ENCODE measurements around the gene DACH2. TPM values are rescaled to one million over a fixed set of nuclear protein-coding genes. Genes with fewer than 3 reads are reported as not detected.

Gene DACH2
- total RNA-seq, 4 donors from 2014 or later = 0.27 TPM; not detected in 3

DNA sequence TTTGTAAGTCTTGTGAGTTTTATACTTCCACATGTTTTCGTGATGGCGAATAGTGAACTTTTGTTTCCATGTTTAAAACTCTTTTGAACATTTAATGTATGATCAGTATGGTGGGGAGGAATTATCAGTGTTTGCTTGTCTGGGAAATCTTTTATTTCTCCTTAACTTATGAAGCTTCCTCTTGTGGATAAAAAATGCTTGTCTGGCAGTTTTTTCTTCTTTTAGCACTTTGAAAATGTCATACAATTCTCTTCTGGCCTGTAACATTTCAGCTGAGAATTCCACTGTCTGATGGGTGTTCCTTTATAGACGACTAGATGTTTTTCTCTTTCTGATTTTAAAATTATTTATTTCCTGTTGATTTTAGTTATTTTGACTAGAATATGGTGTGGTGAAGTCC lies 576.0 kb downstream of the DACH2 start:
- Histone ChIP-seq H3K27ac (no peak overlapping the region), H3K9me3 (no peaks in the 10 kb centered on the region), H3K27me3 (no peaks in the 10 kb centered on the region), H3K36me3 (no peaks in the 10 kb centered on the region), H3K4me1 (no peaks in the 10 kb centered on the region), H3K4me3 (no peak overlapping the region)
- TF ChIP-seq POLR2A (IDR thresholded peaks at IDR 0.05) (no peak), POLR2AphosphoS5 (IDR thresholded peaks at IDR 0.05) (no peak), EP300 (IDR thresholded peaks at IDR 0.05) (no peak)
- TF ChIP-seq, protein P1, sequence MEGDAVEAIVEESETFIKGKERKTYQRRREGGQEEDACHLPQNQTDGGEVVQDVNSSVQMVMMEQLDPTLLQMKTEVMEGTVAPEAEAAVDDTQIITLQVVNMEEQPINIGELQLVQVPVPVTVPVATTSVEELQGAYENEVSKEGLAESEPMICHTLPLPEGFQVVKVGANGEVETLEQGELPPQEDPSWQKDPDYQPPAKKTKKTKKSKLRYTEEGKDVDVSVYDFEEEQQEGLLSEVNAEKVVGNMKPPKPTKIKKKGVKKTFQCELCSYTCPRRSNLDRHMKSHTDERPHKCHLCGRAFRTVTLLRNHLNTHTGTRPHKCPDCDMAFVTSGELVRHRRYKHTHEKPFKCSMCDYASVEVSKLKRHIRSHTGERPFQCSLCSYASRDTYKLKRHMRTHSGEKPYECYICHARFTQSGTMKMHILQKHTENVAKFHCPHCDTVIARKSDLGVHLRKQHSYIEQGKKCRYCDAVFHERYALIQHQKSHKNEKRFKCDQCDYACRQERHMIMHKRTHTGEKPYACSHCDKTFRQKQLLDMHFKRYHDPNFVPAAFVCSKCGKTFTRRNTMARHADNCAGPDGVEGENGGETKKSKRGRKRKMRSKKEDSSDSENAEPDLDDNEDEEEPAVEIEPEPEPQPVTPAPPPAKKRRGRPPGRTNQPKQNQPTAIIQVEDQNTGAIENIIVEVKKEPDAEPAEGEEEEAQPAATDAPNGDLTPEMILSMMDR (IDR thresholded peaks at IDR 0.05) = no peak
- 60 to 74% methylated on average over 3 of the region's 3 CpGs for WGBS, 2 donors (ENCODE audit: low coverage in 1 of 2)
- ATAC-seq = no peak

- Histone ChIP-seq H3K4me1 (no peaks in the 10 kb centered on the region), H3K27me3 (no peaks in the 10 kb centered on the region), H3K36me3 (no peaks in the 10 kb centered on the region), H3K27ac (no peak overlapping the region), H3K4me3 (no peak overlapping the region), H3K9me3 (no peaks in the 10 kb centered on the region)
- 53 to 88% methylated on average over 3 of the region's 3 CpGs for WGBS, 2 donors (ENCODE audit: low coverage in 1 of 2)
- TF ChIP-seq EP300 (IDR thresholded peaks at IDR 0.05) (no peak), POLR2AphosphoS5 (IDR thresholded peaks at IDR 0.05) (no peak), POLR2A (IDR thresholded peaks at IDR 0.05) (no peak)
- TF ChIP-seq, protein P1 (IDR thresholded peaks at IDR 0.05) = no peak
- no peak for ATAC-seq
These were observed 598.8 kb downstream of the DACH2 start for GRCh38 chrX:86747091-86747490.

GRCh38 chrX:86805241-86805640 lies 657.0 kb downstream of the DACH2 start:
- H3K9me3 ChIP-seq = peaks cover 0 to 14% (median 0%) of the 10 kb centered on the region in 3 donors
- no CpG with 5 or more reads among the region's 2 CpGs for WGBS, 2 donors (ENCODE audit: low coverage in 1 of 2)
- no peak overlapping the region for H3K27ac ChIP-seq
- TF ChIP-seq, protein P1 (IDR thresholded peaks at IDR 0.05) = no peak
- TF ChIP-seq POLR2AphosphoS5 (IDR thresholded peaks at IDR 0.05) (no peak), POLR2A (IDR thresholded peaks at IDR 0.05) (no peak), EP300 (IDR thresholded peaks at IDR 0.05) (no peak)
- no peak for ATAC-seq
- no peak overlapping the region for H3K4me3 ChIP-seq
- H3K36me3 ChIP-seq = no peaks in the 10 kb centered on the region
- no peaks in the 10 kb centered on the region for H3K27me3 ChIP-seq
- no peaks in the 10 kb centered on the region for H3K4me1 ChIP-seq

- TF ChIP-seq POLR2A (IDR thresholded peaks at IDR 0.05) = no peak
- TF ChIP-seq, protein P1 (IDR thresholded peaks at IDR 0.05) = no peak
- no peak for TF ChIP-seq EP300 (IDR thresholded peaks at IDR 0.05)
- no peak for TF ChIP-seq POLR2AphosphoS5 (IDR thresholded peaks at IDR 0.05)
- no peaks in the 10 kb centered on the region for H3K27me3 ChIP-seq
- WGBS, 2 donors (ENCODE audit: low coverage in 1 of 2) = 100% methylated on average over 1 of the region's 2 CpGs; no CpG with 5 or more reads in 1 of the 2 donors
- H3K27ac ChIP-seq = no peak overlapping the region
- no peaks in the 10 kb centered on the region for H3K4me1 ChIP-seq
- H3K9me3 ChIP-seq = peaks cover 0 to 14% (median 0%) of the 10 kb centered on the region in 3 donors
- ATAC-seq = no peak
- H3K36me3 ChIP-seq = no peaks in the 10 kb centered on the region
- H3K4me3 ChIP-seq = no peak overlapping the region
These were observed 658.5 kb downstream of the DACH2 start for GRCh38 chrX:86806786-86807185.

- 28 to 47% methylated on average over 2 of the region's 2 CpGs for WGBS, 2 donors (ENCODE audit: low coverage in 1 of 2)
- no peak overlapping the region for H3K27ac ChIP-seq
- H3K4me3 ChIP-seq = no peak overlapping the region
- no peak for ATAC-seq
- H3K4me1 ChIP-seq = no peaks in the 10 kb centered on the region
- no peaks in the 10 kb centered on the region for H3K27me3 ChIP-seq
- TF ChIP-seq POLR2AphosphoS5 (IDR thresholded peaks at IDR 0.05) (no peak), EP300 (IDR thresholded peaks at IDR 0.05) (no peak)
- TF ChIP-seq, protein P1 (IDR thresholded peaks at IDR 0.05) = no peak
- no peaks in the 10 kb centered on the region for H3K36me3 ChIP-seq
- peaks cover 0 to 14% (median 0%) of the 10 kb centered on the region in 3 donors for H3K9me3 ChIP-seq
These were observed 661.4 kb downstream of the DACH2 start for GRCh38 chrX:86809651-86810050.

All from gastroesophageal sphincter (tissue), 4 donors.